ENCODE data around the gene HSDL2.
A peak's percentile ranks its signal among the peaks of the same experiment; 100 is the strongest.

HSDL2 gene

GRCh38 chr9:112332977-112333638 lies 46.8 kb upstream of the HSDL2 start, which contains the start of gene PTBP3:
PTBP3 (minus strand) TSS chr9:112333619; CDS start chr9:112297865, 35,754 bp downstream.
- peak within 1 kb of the TSS; percentile 95 for H2BK5ac ChIP-seq (ENCODE audit: low read length)
- no peak within 1 kb of the TSS for H2BK120ac ChIP-seq (ENCODE audit: low read depth, low read length)
- H3K23ac ChIP-seq (ENCODE audit: low read depth, low read length, poor library complexity) = peak within 1 kb of the TSS; percentile 100
- H3K9ac ChIP-seq (ENCODE audit: low read depth, low read length, poor library complexity) = peak within 1 kb of the TSS; percentile 99
- peak within 1 kb of the TSS; percentile 98 for H3K18ac ChIP-seq (ENCODE audit: low read length)
- no peaks in the 10 kb centered on the region for H3K9me3 ChIP-seq (replicated peaks in 1 of 2; ENCODE audit: control insufficient read depth in 2 of 2, insufficient read depth in 1 of 2, low read depth in 1 of 2, low read length in 2 of 2)
- peak within 1 kb of the TSS; percentile 84 for H3K4ac ChIP-seq (ENCODE audit: low read length)
- H2AFZ ChIP-seq (ENCODE audit: low read length) = peak within 1 kb of the TSS; percentile 98
- no peaks in the 10 kb centered on the region for H3K27me3 ChIP-seq (ENCODE audit: control insufficient read depth in 3 of 3, insufficient read depth in 3 of 3, low read depth in 1 of 3, low read length in 3 of 3)
- H3K36me3 ChIP-seq (replicated peaks in 1 of 2; ENCODE audit: control insufficient read depth in 2 of 2, insufficient read depth in 2 of 2, low read length in 2 of 2) = peaks cover 0 to 2% of the 10 kb centered on the region in 2 donors
- peak within 1 kb of the TSS; percentile 100 for H2BK15ac ChIP-seq (ENCODE audit: low read length)
- peak within 1 kb of the TSS; percentile 98 for H3K27ac ChIP-seq (replicated peaks; ENCODE audit: low read length)
- WGBS, 2 donors (ENCODE audit: extremely low coverage in 2 of 2, insufficient read length in 2 of 2, insufficient replicate concordance in 1 of 2) = no CpG with 5 or more reads among the region's 90 CpGs
- no peak within 1 kb of the TSS for H2AK5ac ChIP-seq (ENCODE audit: low read depth, low read length)
- no peak within 1 kb of the TSS for H4K8ac ChIP-seq (ENCODE audit: low read depth, low read length)
- H4K91ac ChIP-seq (ENCODE audit: low read depth, low read length, poor library complexity) = no peak within 1 kb of the TSS
- peak within 1 kb of the TSS; percentile 54 for H3K4me2 ChIP-seq (ENCODE audit: insufficient read depth, low read length, poor library complexity, severe bottlenecking)
- H3K79me1 ChIP-seq (ENCODE audit: low read depth, low read length) = no peaks in the 10 kb centered on the region
- H2BK12ac ChIP-seq (ENCODE audit: low read length) = no peak within 1 kb of the TSS
- peak within 1 kb of the TSS; percentile 94 for H3K14ac ChIP-seq (ENCODE audit: low read length)
- H3K4me3 ChIP-seq (ENCODE audit: low read length in 2 of 2) = peak within 1 kb of the TSS; percentile 92 to 94
- H3K4me1 ChIP-seq (ENCODE audit: control insufficient read depth in 2 of 2, insufficient read depth in 1 of 2, low read depth in 1 of 2, low read length in 2 of 2) = peaks cover 0 to 3% of the 10 kb centered on the region in 2 donors
- DNase-seq (ENCODE audit: low spot score) = peak; percentile 70

GRCh38 chr9:112333639-112334431 lies 46.1 kb upstream of the HSDL2 start:
- H2BK5ac ChIP-seq (ENCODE audit: low read length) = peak overlapping the region; percentile 95
- no peak overlapping the region for H3K9ac ChIP-seq (ENCODE audit: low read depth, low read length, poor library complexity)
- H2AK5ac ChIP-seq (ENCODE audit: low read depth, low read length) = no peak overlapping the region
- H3K14ac ChIP-seq (ENCODE audit: low read length) = no peak overlapping the region
- H3K4me3 ChIP-seq (ENCODE audit: low read length in 2 of 2) = peak overlapping the region; percentile 92 to 94
- peak overlapping the region; percentile 59 for H3K27ac ChIP-seq (replicated peaks; ENCODE audit: low read length)
- no peak overlapping the region for H4K8ac ChIP-seq (ENCODE audit: low read depth, low read length)
- peak overlapping the region; percentile 98 for H2AFZ ChIP-seq (ENCODE audit: low read length)
- H2BK120ac ChIP-seq (ENCODE audit: low read depth, low read length) = no peak overlapping the region
- peak overlapping the region; percentile 43 for H3K4me2 ChIP-seq (ENCODE audit: insufficient read depth, low read length, poor library complexity, severe bottlenecking)
- H3K18ac ChIP-seq (ENCODE audit: low read length) = peak overlapping the region; percentile 55
- no peaks in the 10 kb centered on the region for H3K36me3 ChIP-seq (replicated peaks in 1 of 2; ENCODE audit: control insufficient read depth in 2 of 2, insufficient read depth in 2 of 2, low read length in 2 of 2)
- no peaks in the 10 kb centered on the region for H3K79me1 ChIP-seq (ENCODE audit: low read depth, low read length)
- H3K23ac ChIP-seq (ENCODE audit: low read depth, low read length, poor library complexity) = peak overlapping the region; percentile 100
- no peak overlapping the region for H3K4ac ChIP-seq (ENCODE audit: low read length)
- H3K9me3 ChIP-seq (replicated peaks in 1 of 2; ENCODE audit: control insufficient read depth in 2 of 2, insufficient read depth in 1 of 2, low read depth in 1 of 2, low read length in 2 of 2) = no peaks in the 10 kb centered on the region
- H3K4me1 ChIP-seq (ENCODE audit: control insufficient read depth in 2 of 2, insufficient read depth in 1 of 2, low read depth in 1 of 2, low read length in 2 of 2) = peaks cover 0 to 3% of the 10 kb centered on the region in 2 donors
- peak; percentile 97 for DNase-seq (ENCODE audit: low spot score)
- no peak overlapping the region for H4K91ac ChIP-seq (ENCODE audit: low read depth, low read length, poor library complexity)
- H2BK15ac ChIP-seq (ENCODE audit: low read length) = no peak overlapping the region
- WGBS, 2 donors (ENCODE audit: extremely low coverage in 2 of 2, insufficient read length in 2 of 2, insufficient replicate concordance in 1 of 2) = no CpG with 5 or more reads among the region's 72 CpGs
- no peaks in the 10 kb centered on the region for H3K27me3 ChIP-seq (ENCODE audit: control insufficient read depth in 3 of 3, insufficient read depth in 3 of 3, low read depth in 1 of 3, low read length in 3 of 3)
- no peak overlapping the region for H2BK12ac ChIP-seq (ENCODE audit: low read length)

GRCh38 chr9:112334432-112334841 lies 45.5 kb upstream of the HSDL2 start:
- no CpG with 5 or more reads among the region's 8 CpGs for WGBS, 2 donors (ENCODE audit: extremely low coverage in 2 of 2, insufficient read length in 2 of 2, insufficient replicate concordance in 1 of 2)
- no peak overlapping the region for H2BK120ac ChIP-seq (ENCODE audit: low read depth, low read length)
- no peak overlapping the region for H3K9ac ChIP-seq (ENCODE audit: low read depth, low read length, poor library complexity)
- H3K18ac ChIP-seq (ENCODE audit: low read length) = no peak overlapping the region
- H3K27ac ChIP-seq (replicated peaks; ENCODE audit: low read length) = no peak overlapping the region
- H4K91ac ChIP-seq (ENCODE audit: low read depth, low read length, poor library complexity) = no peak overlapping the region
- no peak for DNase-seq (ENCODE audit: low spot score)
- H4K8ac ChIP-seq (ENCODE audit: low read depth, low read length) = no peak overlapping the region
- peak overlapping the region in 1 of 2 donors; percentile 61 for H3K4me3 ChIP-seq (ENCODE audit: low read length in 2 of 2)
- H2BK12ac ChIP-seq (ENCODE audit: low read length) = no peak overlapping the region
- no peaks in the 10 kb centered on the region for H3K79me1 ChIP-seq (ENCODE audit: low read depth, low read length)
- no peak overlapping the region for H2BK15ac ChIP-seq (ENCODE audit: low read length)
- peaks cover 0 to 3% of the 10 kb centered on the region in 2 donors for H3K4me1 ChIP-seq (ENCODE audit: control insufficient read depth in 2 of 2, insufficient read depth in 1 of 2, low read depth in 1 of 2, low read length in 2 of 2)
- H2AK5ac ChIP-seq (ENCODE audit: low read depth, low read length) = no peak overlapping the region
- H2BK5ac ChIP-seq (ENCODE audit: low read length) = no peak overlapping the region
- no peak overlapping the region for H3K23ac ChIP-seq (ENCODE audit: low read depth, low read length, poor library complexity)
- no peaks in the 10 kb centered on the region for H3K27me3 ChIP-seq (ENCODE audit: control insufficient read depth in 3 of 3, insufficient read depth in 3 of 3, low read depth in 1 of 3, low read length in 3 of 3)
- H3K36me3 ChIP-seq (replicated peaks in 1 of 2; ENCODE audit: control insufficient read depth in 2 of 2, insufficient read depth in 2 of 2, low read length in 2 of 2) = no peaks in the 10 kb centered on the region
- H3K4ac ChIP-seq (ENCODE audit: low read length) = no peak overlapping the region
- no peak overlapping the region for H3K4me2 ChIP-seq (ENCODE audit: insufficient read depth, low read length, poor library complexity, severe bottlenecking)
- no peaks in the 10 kb centered on the region for H3K9me3 ChIP-seq (replicated peaks in 1 of 2; ENCODE audit: control insufficient read depth in 2 of 2, insufficient read depth in 1 of 2, low read depth in 1 of 2, low read length in 2 of 2)
- no peak overlapping the region for H3K14ac ChIP-seq (ENCODE audit: low read length)
- H2AFZ ChIP-seq (ENCODE audit: low read length) = peak overlapping the region; percentile 91

GRCh38 chr9:112337547-112337946 lies 42.4 kb upstream of the HSDL2 start:
- WGBS, 2 donors (ENCODE audit: extremely low coverage in 2 of 2, insufficient read length in 2 of 2, insufficient replicate concordance in 1 of 2) = no CpG with 5 or more reads among the region's 1 CpG
- Histone ChIP-seq H2BK15ac (ENCODE audit: low read length) (no peak overlapping the region), H3K4ac (ENCODE audit: low read length) (no peak overlapping the region), H4K8ac (ENCODE audit: low read depth, low read length) (no peak overlapping the region), H2AK5ac (ENCODE audit: low read depth, low read length) (no peak overlapping the region), H3K4me3 (ENCODE audit: low read length in 2 of 2) (no peak overlapping the region), H2AFZ (ENCODE audit: low read length) (no peak overlapping the region), H4K91ac (ENCODE audit: low read depth, low read length, poor library complexity) (no peak overlapping the region), H2BK5ac (ENCODE audit: low read length) (no peak overlapping the region), H2BK12ac (ENCODE audit: low read length) (no peak overlapping the region), H3K79me1 (ENCODE audit: low read depth, low read length) (no peaks in the 10 kb centered on the region), H3K18ac (ENCODE audit: low read length) (no peak overlapping the region), H3K36me3 (replicated peaks in 1 of 2; ENCODE audit: control insufficient read depth in 2 of 2, insufficient read depth in 2 of 2, low read length in 2 of 2) (no peaks in the 10 kb centered on the region), H3K27me3 (ENCODE audit: control insufficient read depth in 3 of 3, insufficient read depth in 3 of 3, low read depth in 1 of 3, low read length in 3 of 3) (no peaks in the 10 kb centered on the region), H3K27ac (replicated peaks; ENCODE audit: low read length) (no peak overlapping the region), H3K23ac (ENCODE audit: low read depth, low read length, poor library complexity) (no peak overlapping the region), H3K4me1 (ENCODE audit: control insufficient read depth in 2 of 2, insufficient read depth in 1 of 2, low read depth in 1 of 2, low read length in 2 of 2) (peaks cover 0 to 3% of the 10 kb centered on the region in 2 donors), H3K14ac (ENCODE audit: low read length) (no peak overlapping the region), H2BK120ac (ENCODE audit: low read depth, low read length) (no peak overlapping the region), H3K4me2 (ENCODE audit: insufficient read depth, low read length, poor library complexity, severe bottlenecking) (no peak overlapping the region), H3K9me3 (replicated peaks in 1 of 2; ENCODE audit: control insufficient read depth in 2 of 2, insufficient read depth in 1 of 2, low read depth in 1 of 2, low read length in 2 of 2) (no peaks in the 10 kb centered on the region), H3K9ac (ENCODE audit: low read depth, low read length, poor library complexity) (no peak overlapping the region)
- no peak for DNase-seq (ENCODE audit: low spot score)
